ENCODE results near the gene IFIT1. TPM values are rescaled to one million over a fixed set of nuclear protein-coding genes. Genes with fewer than 3 reads are reported as not detected.

The IFIT1 gene
- total RNA-seq, 4 donors from 2014 or later, result 1.1 to 18.5 (median 9.4) TPM

DNA sequence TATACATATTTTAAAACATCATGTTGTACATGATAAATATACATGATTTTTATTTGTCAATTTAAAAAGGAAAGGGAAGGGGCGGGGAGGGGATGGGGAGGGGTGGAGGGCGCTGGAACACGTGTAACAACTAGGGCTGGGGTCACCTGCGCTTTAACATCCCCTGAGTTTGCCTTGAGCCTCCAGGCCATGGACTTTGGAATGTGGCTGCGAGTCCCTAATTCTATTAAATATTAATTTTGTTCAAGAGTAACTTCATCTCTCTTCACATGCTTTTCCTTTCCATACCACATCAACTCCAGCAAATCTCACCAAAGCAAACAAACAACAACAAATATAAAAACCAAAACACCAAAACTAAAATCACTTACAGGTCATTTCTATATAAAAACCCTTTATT, 32.6 kb downstream of the IFIT1 start:
- TF ChIP-seq CTCF (IDR thresholded peaks at IDR 0.05) (no peak), POLR2A (IDR thresholded peaks at IDR 0.05) (no peak), POLR2AphosphoS5 (IDR thresholded peaks at IDR 0.05) (no peak), EP300 (IDR thresholded peaks at IDR 0.05; ENCODE audit: low read depth) (no peak)
- no peak for DNase-seq

GRCh38 chr10:89426230-89426868, 33.9 kb downstream of the IFIT1 start:
- H3K4me1 ChIP-seq, result no peaks in the 10 kb centered on the region
- TF ChIP-seq CTCF (IDR thresholded peaks at IDR 0.05) (peak; percentile 65 to 78 (median 72)), POLR2A (IDR thresholded peaks at IDR 0.05) (no peak)
- H3K4me3 ChIP-seq, result no peak overlapping the region
- H3K27ac ChIP-seq, result no peak overlapping the region
- no peaks in the 10 kb centered on the region for H3K9me3 ChIP-seq
- no peaks in the 10 kb centered on the region for H3K36me3 ChIP-seq
- DNase-seq, result no peak
- in situ Hi-C loops (cut with MboI; ENCODE audit: low pct_ligation_motif_present in 1 of 4, low pct_unique_long_range_greater_than_20kb in 1 of 4, low sequenced_read_pairs in 3 of 4), result loop anchor here in 3 of 4 donors (5.0 to 25.0 kb wide), 3 partner anchors 128 to 261 kb away; no protein-coding TSS in a partner anchor
- intact Hi-C loops (cut with DNase I; ENCODE audit: low total_unique reads), result loop anchor here (5.0 kb wide), 1 partner anchor 136 kb away; no protein-coding TSS in a partner anchor
- H3K27me3 ChIP-seq, result no peaks in the 10 kb centered on the region
- WGBS, 2 donors (ENCODE audit: low coverage in 1 of 2), result 59 to 66% methylated on average over 4 to 5 of the region's 5 CpGs

More for the DNA sequence above, 32.6 kb downstream of the IFIT1 start:
- no peaks in the 10 kb centered on the region for H3K36me3 ChIP-seq
- H3K9me3 ChIP-seq, result no peaks in the 10 kb centered on the region
- no peak overlapping the region for H3K27ac ChIP-seq
- 69 to 84% methylated on average over 3 to 5 of the region's 5 CpGs for WGBS, 2 donors (ENCODE audit: low coverage in 1 of 2)
- no peaks in the 10 kb centered on the region for H3K27me3 ChIP-seq
- peaks cover 0 to 4% (median 0%) of the 10 kb centered on the region in 4 donors for H3K4me1 ChIP-seq
- H3K4me3 ChIP-seq, result no peak overlapping the region
- in situ Hi-C loops (cut with MboI; ENCODE audit: low pct_ligation_motif_present in 1 of 4, low pct_unique_long_range_greater_than_20kb in 1 of 4, low sequenced_read_pairs in 3 of 4), result loop anchor here in 3 of 4 donors (5.0 to 25.0 kb wide), 3 partner anchors 130 to 262 kb away; no protein-coding TSS in a partner anchor
- intact Hi-C loops (cut with DNase I; ENCODE audit: low total_unique reads), result loop anchor here (5.0 kb wide), 1 partner anchor 137 kb away; no protein-coding TSS in a partner anchor

DNA sequence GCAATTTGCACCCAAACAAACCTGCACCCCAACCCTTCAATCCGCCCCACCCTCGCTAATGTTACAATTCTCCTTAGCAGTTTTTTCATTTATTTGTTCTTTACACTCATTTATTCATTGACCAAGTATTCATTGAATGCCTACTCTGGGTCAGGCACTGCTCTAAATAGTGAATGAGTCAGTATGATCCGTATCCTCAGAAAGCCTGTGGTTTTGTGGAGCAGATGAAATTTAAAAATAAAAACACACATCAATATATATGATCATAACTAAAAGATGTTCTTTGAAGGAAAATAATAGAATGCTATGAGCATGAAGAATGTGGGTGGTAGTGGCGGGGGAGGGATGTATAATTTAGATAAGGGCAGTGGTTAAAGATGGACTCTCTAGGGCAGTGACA, 35.2 kb downstream of the IFIT1 start:
- in situ Hi-C loops (cut with MboI; ENCODE audit: low pct_ligation_motif_present in 1 of 4, low pct_unique_long_range_greater_than_20kb in 1 of 4, low sequenced_read_pairs in 3 of 4) (loop anchor here in 3 of 4 donors (5.0 to 25.0 kb wide), 3 partner anchors 127 to 260 kb away; no protein-coding TSS in a partner anchor), intact Hi-C loops (cut with DNase I; ENCODE audit: low total_unique reads) (loop anchor here (5.0 kb wide), 1 partner anchor 135 kb away; no protein-coding TSS in a partner anchor)
- no peak overlapping the region for H3K4me3 ChIP-seq
- no peaks in the 10 kb centered on the region for H3K4me1 ChIP-seq
- no peaks in the 10 kb centered on the region for H3K36me3 ChIP-seq
- no peak overlapping the region for H3K27ac ChIP-seq
- no peaks in the 10 kb centered on the region for H3K27me3 ChIP-seq
- no peak for DNase-seq
- H3K9me3 ChIP-seq, result no peaks in the 10 kb centered on the region
- 70 to 90% methylated on average over 4 of the region's 4 CpGs for WGBS, 2 donors (ENCODE audit: low coverage in 1 of 2)
- no peak for TF ChIP-seq CTCF (IDR thresholded peaks at IDR 0.05)
- TF ChIP-seq EP300 (IDR thresholded peaks at IDR 0.05; ENCODE audit: low read depth), result no peak
- TF ChIP-seq POLR2A (IDR thresholded peaks at IDR 0.05), result no peak
- TF ChIP-seq POLR2AphosphoS5 (IDR thresholded peaks at IDR 0.05), result no peak

- no peak for DNase-seq
- no peaks in the 10 kb centered on the region for H3K27me3 ChIP-seq
- TF ChIP-seq EP300 (IDR thresholded peaks at IDR 0.05; ENCODE audit: low read depth), result no peak
- no peak for TF ChIP-seq POLR2AphosphoS5 (IDR thresholded peaks at IDR 0.05)
- TF ChIP-seq CTCF (IDR thresholded peaks at IDR 0.05), result no peak
- no peak for TF ChIP-seq POLR2A (IDR thresholded peaks at IDR 0.05)
- H3K4me1 ChIP-seq, result no peaks in the 10 kb centered on the region
- H3K36me3 ChIP-seq, result no peaks in the 10 kb centered on the region
- intact Hi-C loops (cut with DNase I; ENCODE audit: low total_unique reads), result loop anchor here (5.0 kb wide), 1 partner anchor 133 kb away; no protein-coding TSS in a partner anchor
- WGBS, 2 donors (ENCODE audit: low coverage in 1 of 2), result 53 to 71% methylated on average over 1 of the region's 1 CpG
- no peaks in the 10 kb centered on the region for H3K9me3 ChIP-seq
- in situ Hi-C loops (cut with MboI; ENCODE audit: low pct_ligation_motif_present in 1 of 4, low pct_unique_long_range_greater_than_20kb in 1 of 4, low sequenced_read_pairs in 3 of 4), result loop anchor here in 3 of 4 donors (5.0 to 25.0 kb wide), 3 partner anchors 126 to 258 kb away; no protein-coding TSS in a partner anchor
- H3K4me3 ChIP-seq, result no peak overlapping the region
- no peak overlapping the region for H3K27ac ChIP-seq
Measured at GRCh38 chr10:89428877-89429276, 36.5 kb downstream of the IFIT1 start.

Measured in transverse colon (tissue), 4 donors.